OCI-M2 (cell line): ENCODE results near the gene DSCAML1.
"Not testable (repeated sequence)": the region's sequence is repeated elsewhere in the genome, so short reads cannot be mapped to it uniquely, and the experiment has no call there.

ENCODE experiments used
- DNase-seq: peaks from one replicate; lab custom pipeline; 2025; ENCODE audit not compliant: unreplicated experiment; lab: John Stamatoyannopoulos, UW

Gene DSCAML1

DNA sequence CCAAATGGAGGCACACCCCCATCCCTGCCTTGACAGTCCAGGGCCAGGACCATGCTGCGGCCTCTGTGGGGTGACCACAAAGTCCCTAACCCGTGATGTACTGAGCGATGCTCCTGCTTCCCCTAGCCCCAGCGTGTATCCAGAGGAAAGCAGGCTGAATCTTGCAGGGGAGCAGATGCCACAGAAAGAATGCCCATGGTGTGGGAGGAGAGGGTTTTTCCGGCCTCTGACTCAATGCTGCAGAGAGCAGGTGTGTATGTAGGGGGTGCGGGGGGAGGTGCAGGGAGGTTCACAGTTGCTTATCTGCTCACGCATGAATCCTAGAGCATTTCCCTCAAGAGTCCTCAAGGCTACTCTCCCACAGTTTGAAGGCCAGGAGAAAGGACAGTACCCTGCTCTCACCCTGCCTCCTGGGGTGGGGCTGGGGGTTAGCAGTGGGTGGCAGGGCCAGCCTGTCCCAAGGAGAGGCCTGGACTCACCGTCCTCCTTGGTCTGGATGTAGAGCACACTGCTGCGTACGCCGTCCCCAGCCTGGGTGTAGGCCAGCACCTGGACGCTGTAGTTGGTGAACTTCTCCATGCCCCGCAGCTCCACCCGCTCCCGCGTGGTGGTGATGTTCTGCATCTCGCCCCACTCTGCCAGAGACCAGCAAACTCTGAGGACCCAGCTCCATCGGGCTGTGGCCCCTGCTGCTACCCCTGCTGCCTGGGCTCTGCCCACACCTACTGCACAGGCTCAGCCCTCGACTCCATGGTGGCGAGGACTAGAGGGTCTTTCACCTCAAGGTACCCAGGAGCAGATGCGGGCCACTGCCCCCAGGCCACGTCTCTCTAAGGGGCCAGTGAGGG, 338.5 kb downstream of the DSCAML1 start:
- no peak for DNase-seq

DNA sequence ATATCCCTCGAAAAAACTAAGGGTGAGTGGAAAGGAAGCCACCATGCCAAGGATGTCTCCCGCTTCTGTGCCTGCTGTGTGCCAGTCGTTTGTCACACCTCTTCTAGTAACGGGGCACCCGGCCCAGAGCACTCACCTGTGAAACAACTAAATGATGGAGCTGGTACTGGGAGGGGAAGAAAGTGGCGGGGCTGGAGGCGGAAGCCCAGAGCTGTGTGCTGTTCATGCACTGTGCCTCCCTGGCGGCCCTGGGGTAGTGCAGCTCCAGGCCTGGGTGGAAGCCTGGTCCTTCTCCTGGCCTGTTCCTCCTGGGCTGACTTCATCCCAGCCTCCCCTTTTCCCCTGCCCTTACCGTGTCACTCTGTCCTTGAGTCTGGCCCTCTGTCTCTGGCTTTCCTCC, 339.2 kb downstream of the DSCAML1 start:
- no peak for DNase-seq

DNA sequence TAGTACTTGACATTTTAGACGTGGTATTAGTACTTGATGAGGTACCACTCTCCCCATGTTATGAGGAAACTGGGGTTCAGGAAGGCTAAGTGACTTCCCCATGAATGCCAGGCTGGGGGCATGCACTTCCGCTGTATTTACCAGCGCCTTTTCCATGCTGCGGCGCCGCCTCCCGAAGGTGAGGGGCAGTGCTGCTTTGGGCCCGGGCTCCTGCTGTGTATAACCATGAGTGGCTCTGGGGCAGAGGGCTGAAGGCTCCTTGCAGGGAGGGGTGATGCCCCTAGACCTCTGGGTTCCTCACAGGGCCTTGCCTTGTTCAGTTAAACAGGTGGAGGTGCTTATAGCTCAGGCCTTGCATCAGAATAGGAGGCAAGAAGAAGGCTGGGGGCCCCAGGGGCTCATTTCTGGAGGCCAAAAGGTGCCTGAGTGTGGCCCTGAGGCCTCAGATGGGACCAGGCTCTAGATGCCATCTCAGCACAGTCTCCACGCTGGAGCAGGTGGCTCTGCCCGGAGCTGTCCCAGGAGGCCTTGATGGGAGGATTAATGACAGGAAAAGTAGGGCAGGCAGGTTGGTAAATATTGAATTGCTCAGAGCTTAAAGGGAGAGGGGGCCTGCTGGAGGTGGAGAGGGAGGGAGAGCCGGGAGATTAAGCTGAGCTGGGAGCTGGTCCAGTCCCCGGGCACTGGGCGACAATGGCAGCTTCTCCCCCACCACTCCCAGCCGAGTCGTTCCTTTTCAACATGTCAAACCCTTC, 339.8 kb downstream of the DSCAML1 start:
- DNase-seq: no peak

DNA sequence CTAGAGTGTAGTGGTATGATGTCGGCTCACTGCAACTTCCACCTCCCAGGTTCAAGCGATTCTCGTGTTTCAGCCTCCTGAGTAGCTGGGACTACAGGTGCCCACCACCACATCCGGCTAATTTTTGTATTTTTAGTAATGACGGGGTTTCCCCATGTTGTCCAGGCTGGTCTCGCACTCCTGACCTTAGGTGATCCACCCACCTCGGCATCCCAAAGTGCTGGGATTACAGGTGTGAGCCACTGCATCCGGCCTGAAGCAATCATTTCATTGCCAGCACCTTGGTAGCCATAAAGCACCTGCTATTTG, 340.3 kb downstream of the DSCAML1 start:
- not testable (repeated sequence) for DNase-seq

DNA sequence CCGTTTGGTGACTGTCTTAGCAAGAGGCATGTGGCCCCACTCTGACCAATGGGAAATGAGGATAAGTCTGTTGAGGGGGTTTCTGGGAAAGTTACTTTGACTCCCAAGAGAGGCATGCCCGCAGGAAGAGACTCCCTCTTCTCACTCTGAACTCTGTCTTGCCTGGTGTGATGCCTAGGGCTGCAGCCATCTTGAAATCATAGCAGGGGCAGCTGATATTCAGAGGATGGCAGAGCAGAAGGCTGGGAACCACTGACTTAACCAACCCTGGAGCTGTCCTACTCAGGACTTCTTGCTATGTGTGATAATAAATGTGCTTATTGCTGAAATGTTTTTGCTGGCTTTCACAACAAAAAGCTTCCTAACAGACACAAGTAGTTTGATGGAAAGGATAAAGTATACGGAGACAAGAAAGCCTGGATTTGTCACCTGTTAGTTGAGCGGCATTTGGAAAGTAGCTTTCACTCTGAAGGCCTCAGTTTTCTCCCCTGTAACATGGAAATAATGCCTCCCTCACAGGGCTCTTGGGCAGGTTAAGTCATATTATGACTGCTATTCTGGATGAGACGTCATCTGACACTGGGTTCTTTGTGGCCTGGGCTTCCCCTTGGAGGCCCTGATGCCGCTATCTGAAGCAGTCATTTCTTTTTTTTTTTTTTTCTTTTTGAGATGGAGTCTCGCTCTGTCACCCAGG, 340.8 kb downstream of the DSCAML1 start:
- no peak for DNase-seq

DNA sequence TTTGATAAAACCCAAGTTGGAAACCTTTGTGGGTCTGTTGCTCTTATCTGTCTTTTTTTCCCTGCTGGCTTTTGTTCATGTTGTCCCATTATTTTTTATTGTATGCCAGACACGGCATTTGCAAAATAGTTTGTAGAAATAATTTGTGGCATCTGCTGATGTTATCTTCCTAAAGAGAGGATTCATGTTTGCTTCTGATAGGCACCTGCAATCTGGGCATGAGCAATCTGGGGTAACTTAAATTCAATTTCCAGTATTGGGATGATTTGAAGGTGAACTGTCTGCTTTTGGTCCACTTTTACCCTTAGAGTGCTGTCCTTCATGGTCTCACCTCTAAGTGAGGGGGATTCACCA, 342.5 kb downstream of the DSCAML1 start:
- DNase-seq: no peak

DNA sequence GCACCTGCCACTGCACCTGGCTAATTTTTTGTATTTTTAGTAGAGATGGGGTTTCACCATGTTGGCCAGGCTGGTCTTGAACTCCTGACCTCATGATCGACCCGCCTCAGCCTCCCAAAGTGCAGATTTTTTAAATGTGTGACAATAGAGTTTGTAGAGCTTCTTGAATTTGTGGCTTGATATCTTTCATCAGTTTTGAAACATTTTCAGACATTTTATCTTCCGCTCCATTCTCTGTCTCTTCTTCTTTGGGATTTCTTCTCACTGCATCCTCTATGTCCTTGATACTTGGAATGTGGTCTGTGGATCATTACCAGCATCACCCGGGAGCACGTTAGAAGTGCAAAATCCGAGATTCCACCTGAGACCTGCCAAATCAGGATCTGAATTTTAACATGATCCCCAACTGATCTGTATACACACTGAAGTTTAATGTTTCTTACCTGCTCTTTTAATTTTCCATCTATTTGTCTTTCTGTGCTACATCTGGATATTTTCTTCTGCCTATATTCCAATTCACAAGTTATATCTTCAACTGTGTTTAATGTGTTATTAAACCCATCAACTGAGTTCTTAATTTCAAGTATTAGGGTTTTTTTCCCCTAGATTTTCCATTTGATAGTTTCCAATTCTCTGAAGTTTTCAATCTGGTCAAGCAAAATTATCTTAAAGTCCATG, 343.0 kb downstream of the DSCAML1 start:
- no peak for DNase-seq

DNA sequence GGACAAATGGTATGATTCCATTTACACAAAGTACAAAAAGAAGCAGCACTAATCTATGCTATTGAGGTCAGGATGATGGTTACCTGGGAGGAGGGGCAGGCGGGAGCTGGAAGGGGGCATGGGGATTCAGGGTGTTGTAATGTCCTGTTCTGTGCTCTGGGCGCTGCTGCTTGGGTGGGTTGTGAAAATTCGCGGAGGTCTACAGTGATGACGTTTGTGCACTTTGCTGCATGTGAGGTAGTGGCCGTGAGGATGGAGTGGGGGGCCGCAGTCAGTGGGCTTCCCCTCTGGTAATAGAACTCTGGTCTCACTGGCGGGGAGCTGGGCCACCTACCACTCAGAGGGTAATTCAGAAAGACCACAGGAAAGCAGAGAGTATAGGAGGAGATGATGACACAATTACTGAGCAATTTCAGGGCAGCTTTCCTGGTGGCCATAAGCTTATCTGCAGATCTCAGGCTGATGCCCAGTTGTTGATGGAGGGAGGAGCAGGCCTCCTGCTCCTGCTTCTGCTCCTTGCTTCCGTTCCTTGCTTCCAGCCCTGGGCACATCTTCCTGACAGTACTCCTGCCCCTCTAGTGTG, 347.8 kb downstream of the DSCAML1 start:
- no peak for DNase-seq

DNA sequence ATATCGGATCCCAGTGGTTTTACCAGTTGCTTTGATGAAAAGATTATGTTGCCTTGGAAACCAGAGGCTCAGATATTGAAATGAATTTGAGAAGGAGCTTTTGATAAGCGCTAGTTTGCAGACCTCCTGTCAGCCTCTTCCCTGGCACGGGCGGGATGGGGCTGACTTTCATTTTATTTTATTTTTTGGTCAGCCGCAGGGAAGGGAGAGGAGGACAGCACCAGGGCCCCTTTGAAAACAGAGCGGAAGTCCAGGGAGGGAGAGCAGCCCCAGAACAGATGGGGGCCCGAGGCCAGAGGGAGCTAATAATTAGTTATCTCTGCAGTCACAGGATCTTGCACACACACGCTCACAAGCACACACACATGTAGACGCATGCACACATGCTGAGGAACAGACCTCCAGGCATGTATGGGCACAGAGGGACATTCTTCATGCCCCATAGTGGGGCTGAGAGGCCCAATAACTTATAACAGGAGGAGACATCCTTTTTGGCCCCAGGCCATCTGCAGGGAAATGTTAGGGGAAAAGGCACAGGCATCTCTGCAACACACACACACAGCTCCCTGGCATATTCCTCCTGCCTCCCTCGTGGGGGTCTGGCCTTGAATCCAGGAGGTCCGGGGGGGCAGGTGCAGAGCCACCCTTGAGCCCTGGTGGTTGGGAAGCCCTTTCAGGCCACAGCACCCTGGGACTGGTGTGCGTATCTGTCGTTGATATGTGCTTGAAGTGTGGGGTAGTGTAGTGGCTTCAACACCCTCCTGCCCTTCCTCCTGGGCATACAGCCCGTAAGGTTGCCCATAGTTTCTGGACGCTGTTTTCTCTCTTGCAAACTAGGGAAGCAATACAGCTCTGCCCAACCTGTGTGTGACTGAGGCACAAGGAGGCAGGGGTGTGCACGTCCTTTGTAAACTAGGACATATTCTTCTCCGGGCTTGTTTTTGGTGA, 352.0 kb downstream of the DSCAML1 start:
- DNase-seq: no peak

DNA sequence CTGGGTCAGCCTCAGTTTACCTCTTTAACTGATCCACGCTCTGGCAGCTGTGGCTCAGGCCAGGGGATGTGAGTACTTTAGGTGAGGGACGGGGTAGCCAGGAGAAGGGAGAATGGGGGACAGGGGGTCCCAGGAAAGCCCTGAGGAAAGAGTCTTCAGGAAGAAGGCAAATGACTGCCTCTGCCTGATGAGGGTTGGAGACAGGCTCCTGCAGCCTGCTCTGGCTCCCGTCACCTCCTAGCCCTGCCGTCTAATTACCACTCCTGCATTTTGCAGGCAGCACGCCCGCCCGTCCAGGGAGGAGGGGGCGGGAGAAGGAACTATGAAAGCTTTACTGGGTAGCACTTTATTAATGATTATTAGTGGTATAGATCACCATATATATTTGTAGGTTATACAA, 352.8 kb downstream of the DSCAML1 start:
- DNase-seq: no peak

DNA sequence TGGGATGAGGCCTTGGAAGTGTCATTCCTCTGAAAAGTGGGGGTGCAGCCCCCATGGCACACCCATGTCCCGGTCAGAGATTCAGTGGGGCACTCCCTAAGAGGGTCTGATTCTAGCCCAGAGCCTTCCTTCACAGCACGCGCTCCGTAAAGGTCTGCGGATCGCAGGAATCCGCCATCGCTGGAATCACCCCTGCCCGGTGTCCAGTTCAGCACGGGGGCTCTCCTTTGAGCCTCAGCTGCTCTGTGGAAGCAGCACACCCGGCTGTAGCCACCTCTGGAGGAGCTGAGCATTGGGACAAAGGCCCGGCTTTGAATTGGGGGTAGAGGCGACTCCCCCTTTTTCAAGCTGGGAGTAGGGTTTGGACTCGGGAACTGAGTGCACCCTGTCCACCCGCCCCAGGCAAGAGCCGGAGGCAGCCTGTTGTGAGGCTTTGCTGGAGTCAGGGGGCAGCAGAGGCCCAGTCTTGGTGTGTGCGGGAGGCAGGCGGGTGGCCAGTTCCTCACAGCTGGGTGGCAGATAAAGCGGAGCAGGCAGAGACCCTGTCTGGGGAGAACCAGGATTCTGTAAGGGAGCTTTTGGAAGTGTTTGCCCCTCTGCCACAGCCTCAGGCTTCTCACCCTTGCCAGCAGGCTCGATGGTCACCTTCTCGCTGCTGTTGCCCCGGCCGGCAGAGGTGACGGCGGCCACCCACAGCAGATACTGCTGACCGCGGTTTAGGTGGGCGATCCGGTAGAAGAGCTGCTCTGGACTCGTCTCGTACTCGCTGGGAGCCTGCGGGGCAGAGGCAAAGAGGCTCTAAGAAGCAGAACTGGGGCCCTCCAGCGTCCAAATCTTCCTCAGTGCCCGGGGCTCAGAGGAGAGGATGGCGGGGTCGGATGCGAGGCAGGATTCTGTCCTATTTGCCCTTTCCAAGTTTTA, 353.5 kb downstream of the DSCAML1 start:
- DNase-seq: no peak

DNA sequence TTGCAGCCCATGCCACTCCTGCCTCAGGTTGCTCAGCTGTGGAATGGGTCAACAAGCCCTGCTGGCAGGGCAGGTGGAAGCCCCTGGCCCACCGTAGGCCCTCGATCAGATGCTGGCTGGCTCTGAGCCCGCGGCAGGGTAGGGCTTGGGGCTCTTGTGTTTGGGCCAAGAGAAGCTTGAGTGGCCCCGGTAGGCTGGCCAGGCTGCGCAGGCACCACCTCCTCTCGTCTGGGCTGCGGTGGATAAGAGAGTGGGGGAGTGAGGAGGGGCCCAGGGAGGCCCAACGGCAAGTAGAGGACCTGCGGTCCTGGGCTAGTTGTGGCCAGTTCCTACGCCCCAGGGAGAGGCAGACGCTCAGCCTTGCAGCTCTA, 354.2 kb downstream of the DSCAML1 start:
- DNase-seq: no peak

DNA sequence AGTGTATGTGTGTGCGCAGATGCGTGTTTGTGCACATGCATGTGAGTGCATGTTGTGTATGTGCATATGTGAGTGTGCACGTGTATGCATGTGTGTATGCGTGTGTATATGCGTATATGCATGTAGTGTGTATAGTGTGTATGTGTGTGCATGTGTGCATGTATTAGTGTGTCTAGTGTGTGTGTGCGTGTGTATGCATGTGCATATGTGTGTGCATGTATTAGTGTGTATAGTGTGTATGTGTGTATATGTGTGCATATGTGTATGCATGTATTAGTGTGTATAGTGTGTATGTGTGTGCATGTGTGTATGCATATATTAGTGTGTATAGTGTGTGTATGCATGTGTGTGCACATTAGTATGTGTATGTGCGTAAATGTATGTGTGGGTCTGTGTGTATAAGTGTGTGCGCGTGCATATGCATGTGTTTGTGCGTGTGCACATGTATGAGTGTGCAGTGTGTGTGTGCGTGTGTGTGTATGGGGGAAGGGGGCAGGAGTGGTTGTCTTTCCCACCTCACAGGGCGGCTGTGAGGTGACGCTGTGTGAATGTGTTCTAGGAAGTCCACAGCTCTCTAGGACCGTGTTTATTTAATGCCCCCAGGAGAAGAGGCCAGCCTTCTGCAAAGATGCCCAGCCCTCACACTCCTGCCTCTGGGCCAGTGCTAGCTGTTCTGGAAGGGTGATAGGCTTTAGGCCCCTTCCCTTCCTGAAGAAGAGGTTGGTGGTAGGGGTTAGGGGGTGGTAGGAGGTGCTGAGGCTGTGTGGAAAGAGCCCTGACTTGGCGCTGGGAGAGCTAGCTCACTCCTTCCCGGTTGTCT, 354.8 kb downstream of the DSCAML1 start:
- DNase-seq: no peak

DNA sequence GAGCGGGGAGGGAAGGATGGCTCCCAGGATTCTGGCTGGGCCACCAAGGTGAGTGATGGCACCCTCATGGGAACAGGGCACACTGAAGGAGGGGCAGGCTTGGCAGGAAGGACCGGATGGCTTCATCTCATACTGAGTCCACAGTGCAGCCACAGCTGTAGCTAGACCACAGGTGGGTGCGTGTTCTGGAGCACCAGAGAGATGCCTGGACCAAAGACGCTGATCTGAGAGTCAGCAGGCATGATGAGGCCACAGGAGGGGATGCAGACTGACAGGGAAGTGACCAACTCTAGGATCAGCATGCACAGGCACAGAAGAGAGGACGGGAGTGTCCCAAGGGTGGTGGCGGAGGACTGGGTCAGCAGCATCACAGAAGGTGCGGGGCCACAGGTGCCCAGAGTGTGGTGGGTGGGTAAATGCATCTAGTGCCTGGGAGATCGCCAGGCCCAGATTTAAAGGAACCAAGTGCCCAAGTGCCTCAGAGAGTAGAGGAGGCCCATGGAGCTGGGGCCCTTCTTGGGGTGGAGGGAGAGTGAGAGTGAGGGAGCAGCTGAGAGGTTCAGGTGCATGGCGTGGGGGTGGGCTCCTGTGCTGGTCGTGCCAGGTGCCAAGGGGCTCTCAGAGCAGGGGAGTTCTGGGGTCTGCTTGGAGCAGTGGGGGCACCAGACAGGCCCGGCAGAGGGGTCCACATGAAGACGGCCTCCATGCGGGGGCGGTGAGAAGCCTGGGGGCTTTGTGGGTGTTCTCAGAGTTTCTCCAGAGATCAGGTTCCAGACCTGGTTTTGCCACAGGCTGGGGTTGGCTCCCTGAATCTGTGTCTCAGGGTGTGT, 355.7 kb downstream of the DSCAML1 start:
- no peak for DNase-seq

DNA sequence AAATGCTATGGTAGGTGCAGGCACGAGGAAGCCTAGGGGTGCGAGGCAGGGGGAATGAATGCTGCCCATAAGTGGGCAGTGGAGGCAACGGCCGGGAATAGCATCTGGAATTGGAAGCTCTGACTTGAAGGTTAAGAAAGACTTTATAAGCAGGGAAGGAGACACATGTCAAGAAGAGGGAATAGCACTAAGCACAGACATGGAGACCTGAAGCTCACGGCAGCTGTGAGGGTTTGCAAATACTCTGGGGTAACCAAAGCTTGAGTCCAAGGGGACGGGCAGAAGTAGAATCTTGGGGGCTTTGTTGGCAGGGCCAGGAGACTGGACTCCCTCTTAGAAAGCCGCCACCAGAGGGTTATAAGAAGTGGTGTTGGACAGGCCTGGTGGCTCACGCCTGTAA, 356.8 kb downstream of the DSCAML1 start:
- DNase-seq: no peak

DNA sequence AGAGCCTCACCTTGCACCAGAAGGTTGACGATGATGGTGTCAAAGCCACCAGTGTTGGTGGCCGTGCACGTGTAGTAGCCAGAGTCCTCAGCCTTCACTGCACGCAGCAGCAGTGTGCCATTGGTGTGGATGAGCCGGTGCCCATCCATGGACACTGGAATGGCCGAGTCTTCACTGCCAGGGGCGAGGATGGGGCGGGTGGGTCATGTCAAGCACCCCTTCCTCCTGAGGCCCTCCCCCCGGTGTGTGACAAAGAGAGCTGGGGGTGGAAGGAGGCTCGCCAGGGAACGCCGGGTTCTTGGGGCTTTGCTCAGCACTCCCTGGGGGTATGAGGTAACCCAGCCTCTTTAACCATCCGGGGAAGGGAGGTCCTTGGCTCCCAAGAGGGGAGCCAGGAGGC, 357.8 kb downstream of the DSCAML1 start:
- DNase-seq: no peak

DNA sequence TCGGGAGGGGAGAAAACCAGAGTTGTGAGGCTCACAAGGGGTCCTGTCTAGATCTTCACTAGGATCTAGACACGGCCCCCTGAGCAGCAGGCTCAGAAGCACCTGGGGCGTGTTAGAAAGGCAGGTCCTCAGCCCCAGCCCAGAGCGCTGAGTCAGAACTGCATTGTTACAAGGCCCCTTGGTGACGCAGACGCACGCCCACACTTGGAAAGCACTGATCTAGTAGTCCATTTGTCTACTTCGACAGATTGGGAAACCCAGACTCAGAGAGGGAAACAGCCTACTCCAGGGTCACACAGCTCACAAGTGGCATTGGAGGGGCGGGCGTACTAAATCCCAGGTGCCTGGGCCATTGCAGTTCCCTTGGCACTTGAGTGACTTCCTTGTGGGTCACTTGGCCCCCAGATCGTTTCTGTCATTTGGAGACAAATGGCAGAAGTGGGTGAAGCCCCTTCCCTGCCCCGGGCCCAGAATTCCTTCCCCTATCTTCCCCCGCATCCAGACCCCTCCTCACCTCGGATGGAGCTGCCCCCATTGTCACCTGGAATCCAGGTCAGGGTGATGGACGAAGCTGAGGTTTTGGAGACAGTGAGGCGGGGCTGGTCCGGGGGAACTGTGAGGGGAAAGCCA, 358.5 kb downstream of the DSCAML1 start:
- no peak for DNase-seq
